ENCODE measurements around the gene SUMO4. TPM values are rescaled to one million over a fixed set of nuclear protein-coding genes. Genes with fewer than 3 reads are reported as not detected.

The SUMO4 gene
- total RNA-seq, 1 donor from 2014 or later: 10.9 TPM

DNA sequence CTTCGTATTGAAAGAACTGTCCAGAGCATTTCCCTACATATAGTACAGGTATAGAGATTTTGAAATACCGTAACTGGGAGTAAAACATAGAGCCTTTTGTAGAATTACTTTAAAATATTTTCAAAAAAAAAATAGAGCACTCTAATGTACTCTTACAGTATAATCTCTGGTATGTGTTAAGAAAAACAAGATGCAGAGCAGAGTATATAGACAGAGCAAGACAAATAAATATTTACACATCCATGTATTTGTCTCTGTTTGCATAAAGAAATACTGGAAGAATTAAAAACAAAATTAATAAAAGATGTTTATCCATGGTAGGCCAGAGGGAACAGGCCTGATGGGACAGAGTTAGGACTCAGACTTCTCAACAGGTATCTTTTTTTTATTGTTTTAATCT lies 28.0 kb upstream of the SUMO4 start:
- DNase-seq: no peak
- Mint-ChIP-seq H3K4me1 (peaks cover 54% of the 10 kb centered on the region), H3K27ac (no peak overlapping the region), H3K9me3 (no peaks in the 10 kb centered on the region), H3K27me3 (no peaks in the 10 kb centered on the region), H3K36me3 (ENCODE audit: low read depth) (peaks cover 57% of the 10 kb centered on the region), H3K4me3 (no peak overlapping the region)
- intact Hi-C loops (cut with micrococcal nuclease): no loop called here

- intact Hi-C loops (cut with micrococcal nuclease): no loop called here
- H3K36me3 Mint-ChIP-seq (ENCODE audit: low read depth): peaks cover 66% of the 10 kb centered on the region
- H3K4me1 Mint-ChIP-seq: peaks cover 58% of the 10 kb centered on the region
- no peak for DNase-seq
- H3K27ac Mint-ChIP-seq: peak overlapping the region; percentile 83
- peak overlapping the region; percentile 36 for H3K4me3 Mint-ChIP-seq
- no peaks in the 10 kb centered on the region for H3K27me3 Mint-ChIP-seq
- H3K9me3 Mint-ChIP-seq: no peaks in the 10 kb centered on the region
Observed at GRCh38 chr6:149373511-149373910, 26.6 kb upstream of the SUMO4 start.

- intact Hi-C loops (cut with micrococcal nuclease): loop anchor here (1.0 kb wide), 1 partner anchor 9 kb away; no protein-coding TSS in a partner anchor
- no peaks in the 10 kb centered on the region for H3K27me3 Mint-ChIP-seq
- DNase-seq: no peak
- no peaks in the 10 kb centered on the region for H3K9me3 Mint-ChIP-seq
- peaks cover 62% of the 10 kb centered on the region for H3K4me1 Mint-ChIP-seq
- H3K36me3 Mint-ChIP-seq (ENCODE audit: low read depth): peaks cover 83% of the 10 kb centered on the region
- no peak overlapping the region for H3K4me3 Mint-ChIP-seq
- H3K27ac Mint-ChIP-seq: peak overlapping the region; percentile 56
Observed at GRCh38 chr6:149379977-149380376, 20.1 kb upstream of the SUMO4 start.

- intact Hi-C loops (cut with micrococcal nuclease): loop anchor here (1.0 kb wide), 1 partner anchor 9 kb away; no protein-coding TSS in a partner anchor
- H3K4me1 Mint-ChIP-seq: peaks cover 58% of the 10 kb centered on the region
- no peaks in the 10 kb centered on the region for H3K9me3 Mint-ChIP-seq
- H3K4me3 Mint-ChIP-seq: no peak overlapping the region
- DNase-seq: no peak
- peaks cover 84% of the 10 kb centered on the region for H3K36me3 Mint-ChIP-seq (ENCODE audit: low read depth)
- peak overlapping the region; percentile 43 for H3K27ac Mint-ChIP-seq
- no peaks in the 10 kb centered on the region for H3K27me3 Mint-ChIP-seq
Observed at GRCh38 chr6:149380523-149380922, 19.5 kb upstream of the SUMO4 start.

DNA sequence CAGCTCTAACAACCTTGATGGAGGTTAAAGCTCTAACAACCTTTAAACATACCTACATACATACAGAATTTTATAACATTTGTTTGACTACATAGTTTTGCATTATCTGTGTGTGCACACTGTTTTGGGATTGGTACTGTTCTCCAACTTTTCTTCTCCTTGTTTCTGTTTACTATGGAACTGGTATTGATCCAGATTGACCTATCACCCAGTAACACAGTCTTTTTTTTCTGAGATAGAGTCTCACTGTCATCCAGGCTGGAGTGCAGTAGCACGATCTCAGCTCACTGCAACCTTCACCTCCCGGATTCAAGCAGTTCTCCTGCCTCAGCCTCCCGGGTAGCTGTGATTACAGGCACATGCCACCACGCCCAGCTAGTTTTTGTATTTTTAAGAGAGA lies 16.7 kb upstream of the SUMO4 start:
- Mint-ChIP-seq H3K27ac (peak overlapping the region; percentile 32), H3K36me3 (ENCODE audit: low read depth) (peaks cover 90% of the 10 kb centered on the region), H3K9me3 (peaks cover 11% of the 10 kb centered on the region), H3K27me3 (no peaks in the 10 kb centered on the region), H3K4me1 (peaks cover 58% of the 10 kb centered on the region), H3K4me3 (no peak overlapping the region)
- intact Hi-C loops (cut with micrococcal nuclease): no loop called here
- no peak for DNase-seq

- H3K36me3 Mint-ChIP-seq (ENCODE audit: low read depth): peaks cover 87% of the 10 kb centered on the region
- peaks cover 51% of the 10 kb centered on the region for H3K4me1 Mint-ChIP-seq
- H3K27me3 Mint-ChIP-seq: no peaks in the 10 kb centered on the region
- H3K27ac Mint-ChIP-seq: peak overlapping the region; percentile 69
- no peak overlapping the region for H3K4me3 Mint-ChIP-seq
- intact Hi-C loops (cut with micrococcal nuclease): no loop called here
- peaks cover 11% of the 10 kb centered on the region for H3K9me3 Mint-ChIP-seq
- DNase-seq: no peak
Observed at GRCh38 chr6:149384464-149384863, 15.6 kb upstream of the SUMO4 start.

DNA sequence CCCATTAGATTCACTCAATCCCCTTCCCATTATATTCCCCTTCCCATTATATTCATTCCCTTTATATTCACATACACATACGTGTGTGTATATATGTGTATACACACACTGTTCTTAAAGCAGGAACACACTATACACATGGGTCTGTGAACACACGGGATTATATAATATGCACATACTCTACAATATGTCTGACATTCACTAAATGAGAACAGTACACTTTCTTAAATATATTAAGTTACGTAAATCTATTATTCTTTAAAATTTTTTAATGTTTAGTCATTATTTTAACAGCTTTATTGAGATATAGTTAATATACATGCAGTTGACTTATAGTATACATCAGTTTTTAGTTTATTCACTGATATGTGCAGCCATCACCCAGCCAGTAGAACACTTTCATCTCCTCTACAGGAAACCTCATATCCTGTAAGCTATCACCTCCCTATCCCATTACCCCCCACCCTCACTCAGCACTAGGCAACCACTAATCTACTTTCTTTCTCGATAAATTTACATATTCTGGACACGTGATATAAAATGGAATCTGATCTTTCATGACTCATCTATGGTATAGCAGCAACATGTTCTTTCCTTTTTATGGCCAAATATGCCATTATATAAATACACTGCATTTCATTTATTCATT lies 13.9 kb upstream of the SUMO4 start:
- H3K27me3 Mint-ChIP-seq: no peaks in the 10 kb centered on the region
- H3K4me1 Mint-ChIP-seq: peaks cover 53% of the 10 kb centered on the region
- no peak overlapping the region for H3K4me3 Mint-ChIP-seq
- DNase-seq: peak; percentile 60
- H3K27ac Mint-ChIP-seq: peak overlapping the region; percentile 22
- H3K9me3 Mint-ChIP-seq: peaks cover 11% of the 10 kb centered on the region
- peaks cover 88% of the 10 kb centered on the region for H3K36me3 Mint-ChIP-seq (ENCODE audit: low read depth)
- intact Hi-C loops (cut with micrococcal nuclease): loop anchor here (2.0 kb wide), 1 partner anchor 17 kb away; no protein-coding TSS in a partner anchor

GRCh38 chr6:149387779-149388512 lies 12.1 kb upstream of the SUMO4 start:
- Mint-ChIP-seq H3K4me1 (peaks cover 59% of the 10 kb centered on the region), H3K27me3 (no peaks in the 10 kb centered on the region), H3K36me3 (ENCODE audit: low read depth) (peaks cover 88% of the 10 kb centered on the region), H3K9me3 (peaks cover 11% of the 10 kb centered on the region), H3K27ac (peak overlapping the region; percentile 72), H3K4me3 (no peak overlapping the region)
- no peak for DNase-seq
- intact Hi-C loops (cut with micrococcal nuclease): loop anchor here (2.0 kb wide), 1 partner anchor 19 kb away; no protein-coding TSS in a partner anchor

GRCh38 chr6:149389509-149390297 lies 10.4 kb upstream of the SUMO4 start:
- H3K4me3 Mint-ChIP-seq: no peak overlapping the region
- H3K27me3 Mint-ChIP-seq: no peaks in the 10 kb centered on the region
- peaks cover 11% of the 10 kb centered on the region for H3K9me3 Mint-ChIP-seq
- peaks cover 84% of the 10 kb centered on the region for H3K36me3 Mint-ChIP-seq (ENCODE audit: low read depth)
- H3K27ac Mint-ChIP-seq: peak overlapping the region; percentile 46
- H3K4me1 Mint-ChIP-seq: peaks cover 60% of the 10 kb centered on the region
- DNase-seq: no peak
- intact Hi-C loops (cut with micrococcal nuclease): loop anchor here (5.0 kb wide), 2 partner anchors 177 to 247 kb away; no protein-coding TSS in a partner anchor

DNA sequence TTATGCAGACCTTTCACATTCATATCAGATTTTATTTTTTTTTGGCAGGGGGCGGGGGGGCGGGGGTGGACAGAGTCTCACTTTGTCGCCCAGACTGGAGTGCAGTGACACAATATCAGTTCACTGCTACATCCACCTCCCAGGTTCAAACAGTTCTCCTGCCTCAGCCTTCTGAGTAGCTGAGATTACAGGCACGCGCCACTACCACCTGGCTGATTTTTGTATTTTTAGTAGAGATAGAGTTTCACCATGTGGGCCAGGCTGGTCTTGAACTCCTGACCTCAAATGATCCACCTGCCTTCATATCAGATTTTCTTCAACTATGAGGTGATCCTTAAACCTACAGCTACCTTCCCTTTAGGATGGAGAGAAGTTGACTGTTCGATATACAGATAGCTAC lies 8.0 kb upstream of the SUMO4 start:
- intact Hi-C loops (cut with micrococcal nuclease): loop anchor here (2.0 to 5.0 kb wide), 4 partner anchors 63 to 250 kb away; no protein-coding TSS in a partner anchor
- Mint-ChIP-seq H3K9me3 (peaks cover 3% of the 10 kb centered on the region), H3K4me1 (peaks cover 65% of the 10 kb centered on the region), H3K4me3 (no peak overlapping the region), H3K27me3 (no peaks in the 10 kb centered on the region), H3K36me3 (ENCODE audit: low read depth) (peaks cover 85% of the 10 kb centered on the region), H3K27ac (peak overlapping the region; percentile 89)
- DNase-seq: no peak

DNA sequence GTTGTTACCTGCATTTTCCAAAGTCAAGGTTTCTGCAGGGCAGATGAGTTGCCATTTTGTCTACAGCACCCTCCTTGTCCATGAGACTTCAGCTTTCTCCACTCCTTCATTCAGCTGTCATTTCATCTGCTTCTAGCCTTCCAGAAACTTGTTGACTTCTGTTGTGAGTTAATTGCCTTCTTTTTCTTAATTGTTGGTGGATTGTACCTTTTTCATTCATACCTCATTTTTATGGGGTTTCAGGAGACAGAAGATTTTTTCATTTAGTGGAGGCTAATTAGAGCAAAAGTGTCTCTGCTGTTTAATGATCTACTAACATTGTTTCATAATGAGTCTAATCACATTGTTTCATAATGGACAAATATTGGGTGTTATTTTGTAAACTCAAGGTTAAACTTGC lies 7.5 kb upstream of the SUMO4 start:
- Mint-ChIP-seq H3K9me3 (peaks cover 3% of the 10 kb centered on the region), H3K4me1 (peaks cover 66% of the 10 kb centered on the region), H3K36me3 (ENCODE audit: low read depth) (peaks cover 84% of the 10 kb centered on the region), H3K27me3 (no peaks in the 10 kb centered on the region), H3K27ac (peak overlapping the region; percentile 89), H3K4me3 (peak overlapping the region; percentile 73)
- no peak for DNase-seq
- intact Hi-C loops (cut with micrococcal nuclease): loop anchor here (2.0 to 5.0 kb wide), 4 partner anchors 64 to 250 kb away; no protein-coding TSS in a partner anchor

DNA sequence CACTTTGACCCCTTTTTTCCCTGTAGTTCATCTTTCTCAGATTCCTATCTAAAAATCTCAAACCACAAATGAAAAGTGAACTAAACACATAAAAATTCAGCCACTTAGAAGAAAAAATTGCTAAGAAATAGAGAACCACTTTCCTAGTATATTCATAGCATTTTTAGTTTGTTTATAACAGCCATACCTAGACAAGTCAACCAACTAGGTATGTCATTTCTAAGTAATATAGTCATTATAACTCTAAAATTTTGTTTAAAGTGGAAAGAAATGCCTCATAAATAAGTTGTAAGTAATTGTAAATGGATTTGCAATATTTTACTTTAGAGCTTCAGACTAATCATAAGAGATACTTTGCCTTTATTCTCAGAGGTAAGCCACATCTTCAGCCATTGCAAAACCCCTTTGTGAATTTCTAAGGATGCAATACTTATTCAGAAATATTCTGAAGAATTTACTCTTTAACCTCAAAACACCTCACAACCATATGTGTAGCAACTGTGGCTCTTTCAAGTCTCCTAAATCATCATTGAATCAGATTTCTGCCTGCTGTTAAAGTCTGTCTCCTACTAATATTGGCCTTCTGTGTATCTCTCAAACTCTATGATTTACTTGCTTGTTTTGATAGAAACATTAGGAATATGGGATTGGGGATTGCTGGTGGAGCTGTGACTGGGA lies 6.9 kb upstream of the SUMO4 start:
- peaks cover 66% of the 10 kb centered on the region for H3K4me1 Mint-ChIP-seq
- no peaks in the 10 kb centered on the region for H3K27me3 Mint-ChIP-seq
- H3K36me3 Mint-ChIP-seq (ENCODE audit: low read depth): peaks cover 82% of the 10 kb centered on the region
- H3K9me3 Mint-ChIP-seq: peaks cover under 1% of the 10 kb centered on the region
- peak overlapping the region; percentile 89 for H3K27ac Mint-ChIP-seq
- intact Hi-C loops (cut with micrococcal nuclease): loop anchor here (1.0 to 5.0 kb wide), 5 partner anchors 64 to 361 kb away; no protein-coding TSS in a partner anchor
- DNase-seq: peak; percentile 41
- peak overlapping the region; percentile 73 for H3K4me3 Mint-ChIP-seq

DNA sequence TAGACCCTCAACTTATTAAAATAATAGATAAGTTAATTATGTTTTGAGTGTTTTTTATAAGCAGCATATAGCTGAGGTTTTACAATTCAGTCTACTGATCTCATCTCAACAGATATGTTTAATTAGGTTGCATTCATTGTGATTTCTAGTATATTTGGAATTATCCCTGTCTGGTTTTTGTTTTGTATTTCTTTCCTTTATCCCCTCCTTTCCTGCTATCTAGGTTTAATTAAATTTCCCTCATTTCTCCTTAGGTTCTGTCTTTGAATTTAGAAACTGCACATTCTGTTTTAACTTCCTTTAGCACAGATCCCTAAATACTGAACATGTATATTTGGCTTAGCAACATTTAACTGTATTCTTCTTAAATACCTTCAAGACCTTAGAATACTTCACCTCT lies 4.9 kb upstream of the SUMO4 start:
- intact Hi-C loops (cut with micrococcal nuclease): no loop called here
- H3K27me3 Mint-ChIP-seq: no peaks in the 10 kb centered on the region
- DNase-seq: no peak
- peak overlapping the region; percentile 39 for H3K27ac Mint-ChIP-seq
- H3K36me3 Mint-ChIP-seq (ENCODE audit: low read depth): peaks cover 78% of the 10 kb centered on the region
- H3K4me3 Mint-ChIP-seq: no peak overlapping the region
- H3K4me1 Mint-ChIP-seq: peaks cover 58% of the 10 kb centered on the region
- H3K9me3 Mint-ChIP-seq: no peaks in the 10 kb centered on the region
